ENCODE results near the gene IL17RD.
A peak's percentile ranks its signal among the peaks of the same experiment; 100 is the strongest.

IL17RD gene

DNA sequence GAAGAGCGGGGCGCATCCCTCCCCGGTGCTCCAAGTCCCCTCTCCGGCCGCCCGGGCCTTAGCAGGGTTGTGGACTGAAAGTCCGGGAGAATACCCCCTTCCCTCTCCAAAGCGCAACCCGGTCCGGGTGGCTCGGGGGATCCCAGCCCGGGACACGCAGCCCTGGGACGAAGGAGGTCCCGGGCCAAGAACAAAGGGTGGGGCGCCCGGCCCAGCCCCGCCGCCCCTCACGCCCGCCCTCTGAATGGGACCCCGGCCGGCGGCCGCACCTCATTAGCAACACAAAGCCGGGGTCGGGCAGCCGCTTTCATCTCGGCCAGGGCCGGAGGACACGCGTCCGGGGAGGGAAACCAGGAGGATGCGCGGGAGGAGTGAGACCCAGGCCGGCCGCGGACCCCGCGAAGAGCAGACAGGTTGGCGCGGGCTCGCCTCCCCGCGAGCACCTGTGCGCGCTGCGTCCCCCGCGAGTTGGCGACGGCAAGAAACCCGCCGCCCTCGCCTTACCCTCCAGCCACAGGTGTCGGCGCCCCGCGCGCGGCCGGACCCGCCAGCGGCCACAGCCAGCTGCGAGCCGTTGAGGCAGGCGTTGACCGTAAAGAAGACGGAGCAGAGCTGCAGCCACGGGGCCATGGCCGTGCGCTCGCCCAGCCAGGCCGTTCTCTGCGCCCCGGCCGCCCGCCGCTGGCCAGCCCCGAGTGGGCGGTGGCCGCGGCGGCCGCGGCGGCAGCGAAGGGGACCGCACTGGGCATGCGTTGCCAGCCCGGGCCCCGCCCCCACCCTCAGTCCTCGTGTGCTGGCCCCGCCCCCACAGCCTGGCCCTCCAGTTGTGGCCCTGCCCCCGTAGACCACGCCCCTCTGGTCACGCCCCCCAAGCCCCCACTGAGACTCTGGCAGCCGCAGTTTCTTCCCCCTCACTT is at the start of gene IL17RD:
IL17RD (minus strand) TSS at position 697 of the 917 bp plus-strand sequence; CDS start at position 630, 67 bp downstream.
- peak; percentile 24 to 59 for DNase-seq (ENCODE audit: low read depth in 2 of 2)

DNA sequence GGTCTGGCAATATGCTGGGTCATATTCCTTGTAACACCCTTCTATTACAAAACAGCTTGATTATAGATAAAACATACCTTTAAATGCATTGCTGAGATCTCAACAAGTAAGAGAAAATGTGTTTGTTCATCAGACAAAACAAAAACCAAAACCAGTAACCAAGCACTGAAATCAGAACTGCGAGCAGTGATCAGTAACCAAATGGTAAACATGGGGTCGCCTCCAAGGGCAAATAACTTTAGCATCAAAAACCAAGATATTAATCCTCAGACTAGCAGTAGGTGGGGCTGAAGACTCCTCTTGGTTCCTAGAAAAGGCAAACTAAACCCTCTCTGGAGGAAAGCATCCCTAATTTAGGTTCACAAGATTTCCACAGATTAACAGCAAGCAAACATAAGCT is 41.3 kb upstream of the IL17RD start:
- DNase-seq (ENCODE audit: low read depth in 2 of 2): no peak

- DNase-seq (ENCODE audit: low read depth in 2 of 2): no peak
Observed at GRCh38 chr3:57199895-57200297, 34.7 kb upstream of the IL17RD start, which contains the start of gene HESX1. HESX1 (minus strand) TSS chr3:57199978; CDS start chr3:57199918, 60 bp downstream.

GRCh38 chr3:57194641-57195040 is 29.5 kb upstream of the IL17RD start:
- DNase-seq (ENCODE audit: low read depth in 2 of 2): no peak

- DNase-seq (ENCODE audit: low read depth in 2 of 2): no peak
Observed at GRCh38 chr3:57192028-57192427, 26.9 kb upstream of the IL17RD start.

DNA sequence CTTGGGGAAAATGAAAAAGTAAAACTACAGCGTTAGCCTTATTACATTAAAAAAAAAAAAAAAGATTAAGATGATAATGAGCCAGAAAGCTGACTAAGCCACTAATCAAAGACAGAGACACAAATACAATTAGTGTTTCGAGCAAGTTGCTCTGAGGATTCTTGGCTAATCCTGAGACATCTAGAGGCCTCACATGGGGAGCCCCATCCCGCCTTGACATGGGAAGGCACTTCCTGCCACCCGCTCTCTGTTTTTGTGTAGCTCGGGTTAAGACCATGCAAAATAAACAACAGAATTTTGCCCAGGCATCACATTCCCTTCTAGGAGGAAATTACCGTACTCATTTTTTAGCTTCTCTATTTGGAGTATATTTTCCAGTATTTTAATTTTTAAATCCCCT is 19.4 kb upstream of the IL17RD start:
- DNase-seq (ENCODE audit: low read depth in 2 of 2): no peak

DNA sequence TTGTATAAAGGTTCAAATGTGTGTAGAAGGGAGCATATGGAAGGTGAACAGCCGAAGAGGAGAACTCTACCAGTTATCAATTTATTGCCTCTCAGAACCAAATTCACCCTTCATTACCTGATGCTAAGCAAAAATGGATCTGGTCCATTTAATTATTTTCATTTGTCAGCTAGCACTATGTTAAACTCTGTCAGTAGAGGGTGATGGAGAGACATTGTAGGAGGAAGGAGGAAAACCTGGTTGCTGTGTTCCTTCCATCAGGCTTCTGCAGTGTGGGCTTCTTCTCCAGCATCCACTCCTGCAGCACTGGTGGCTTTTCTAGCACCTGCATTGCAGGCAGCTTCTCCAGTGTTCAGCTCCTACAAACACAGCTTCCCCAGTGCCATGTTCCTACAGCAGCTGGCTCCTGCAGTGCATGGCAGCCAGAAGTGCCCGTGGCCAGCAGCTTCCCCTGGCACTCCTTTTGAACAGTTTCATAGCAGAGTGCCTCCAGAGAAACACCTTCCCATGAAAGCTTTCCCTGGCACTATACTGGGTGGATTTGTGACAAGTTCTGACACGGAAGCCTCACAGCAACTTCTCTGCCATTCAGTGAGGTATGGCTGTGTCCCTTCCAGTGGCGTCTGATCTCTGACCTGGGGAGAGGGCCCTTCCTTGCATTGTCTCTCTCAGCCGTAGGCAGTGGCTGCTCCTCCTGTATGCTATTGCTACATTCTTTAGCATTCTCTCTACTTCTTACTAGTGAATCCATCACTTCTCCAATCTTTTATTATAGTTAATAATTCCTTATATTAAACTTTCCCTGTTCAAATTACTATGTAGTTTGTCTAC is 14.6 kb upstream of the IL17RD start:
- DNase-seq (ENCODE audit: low read depth in 2 of 2): no peak

DNA sequence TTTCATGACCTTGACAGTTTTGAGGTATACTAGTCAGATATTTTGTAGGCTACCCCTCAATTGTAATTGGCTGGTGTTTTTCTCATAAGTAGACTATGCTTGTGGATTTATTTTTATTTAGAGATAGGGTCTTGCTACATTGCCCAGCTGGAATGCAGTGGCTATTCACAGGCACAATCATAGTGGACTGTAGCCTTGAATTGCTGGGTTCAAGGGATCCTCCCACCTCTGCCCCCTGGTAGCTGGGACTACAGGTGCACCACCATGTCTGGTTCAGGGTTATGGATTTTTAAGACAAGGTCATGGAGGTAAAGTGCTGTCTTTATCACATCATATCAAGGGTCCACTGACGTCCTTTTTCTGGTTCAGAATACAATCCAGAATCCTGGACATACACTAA is 10.9 kb upstream of the IL17RD start:
- no peak for DNase-seq (ENCODE audit: low read depth in 2 of 2)

DNA sequence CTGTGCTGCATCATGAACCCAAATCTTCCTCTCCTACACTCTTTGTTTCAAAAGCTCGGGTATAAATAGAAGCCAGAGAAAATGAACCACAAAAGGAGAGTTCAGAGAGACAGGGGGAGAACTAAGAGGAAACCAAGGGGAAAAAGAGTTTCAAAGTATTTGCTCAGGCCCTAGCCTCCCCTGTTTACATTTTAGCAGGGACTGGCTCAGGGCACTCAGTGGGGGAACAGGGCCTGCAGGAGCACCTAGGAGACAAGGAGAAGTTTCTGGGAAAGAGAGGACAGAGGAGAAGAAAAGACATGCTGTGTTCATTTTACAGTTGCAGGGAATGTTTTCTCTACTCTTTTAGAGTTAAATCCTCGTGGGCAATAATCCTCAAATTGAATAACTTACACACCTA is 8.5 kb upstream of the IL17RD start:
- no peak for DNase-seq (ENCODE audit: low read depth in 2 of 2)

DNA sequence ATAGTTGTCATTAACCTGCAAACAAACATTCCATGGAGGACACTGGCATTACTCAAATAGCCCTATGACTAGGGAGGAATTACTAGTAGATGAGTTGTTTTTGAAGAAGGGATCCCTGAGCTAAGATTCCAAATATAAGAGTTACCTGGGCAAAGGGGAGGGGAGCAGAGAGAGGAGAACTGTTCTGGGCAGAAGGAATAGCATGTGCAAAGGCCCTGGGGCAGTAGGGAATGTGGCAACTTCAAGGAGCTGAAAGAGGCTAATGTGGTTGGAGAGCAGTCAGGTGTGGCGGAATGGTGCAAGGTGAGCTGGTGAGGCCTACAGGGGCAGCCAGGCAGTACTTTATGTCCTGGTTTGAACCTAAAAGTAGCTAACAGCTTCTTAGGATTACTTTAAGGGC is 5.8 kb upstream of the IL17RD start:
- DNase-seq (ENCODE audit: low read depth in 2 of 2): no peak

DNA sequence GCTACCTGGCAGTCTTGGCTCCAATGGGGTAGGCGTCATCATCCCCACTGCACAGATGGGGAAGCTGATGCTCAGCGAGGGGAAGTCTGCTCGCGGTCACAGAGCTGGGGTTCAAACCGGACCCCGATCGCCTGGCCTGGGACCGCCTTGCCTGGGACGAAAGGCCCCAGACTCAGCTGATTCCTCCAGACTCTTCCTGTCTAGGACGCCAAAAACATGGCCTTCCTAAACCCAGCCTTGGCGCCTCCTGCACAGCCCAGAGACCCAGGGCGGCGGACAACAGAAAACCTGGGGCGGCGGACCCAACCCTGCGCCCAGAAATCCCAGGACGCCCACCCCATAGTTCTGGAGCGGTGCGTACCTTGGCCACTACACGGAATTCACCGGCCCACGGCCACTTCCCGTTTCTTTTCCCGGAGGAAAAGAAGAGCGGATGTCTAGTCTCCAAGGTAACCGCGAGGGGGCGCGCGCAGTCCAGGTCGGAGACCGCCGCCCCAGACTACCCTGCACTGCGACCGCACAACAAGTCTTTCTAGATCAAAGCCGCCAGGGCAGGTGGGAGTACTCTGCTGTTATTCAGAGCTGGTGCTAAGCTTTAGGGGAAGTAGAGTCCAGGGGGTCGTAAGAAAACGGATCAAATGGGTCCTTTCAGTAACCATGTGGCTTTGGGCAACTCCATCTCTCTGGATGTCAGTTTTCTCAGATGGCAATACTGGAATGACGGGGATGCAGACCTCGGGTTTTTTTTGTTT is 4.9 kb upstream of the IL17RD start:
- peak; percentile 37 to 63 for DNase-seq (ENCODE audit: low read depth in 2 of 2)

DNA sequence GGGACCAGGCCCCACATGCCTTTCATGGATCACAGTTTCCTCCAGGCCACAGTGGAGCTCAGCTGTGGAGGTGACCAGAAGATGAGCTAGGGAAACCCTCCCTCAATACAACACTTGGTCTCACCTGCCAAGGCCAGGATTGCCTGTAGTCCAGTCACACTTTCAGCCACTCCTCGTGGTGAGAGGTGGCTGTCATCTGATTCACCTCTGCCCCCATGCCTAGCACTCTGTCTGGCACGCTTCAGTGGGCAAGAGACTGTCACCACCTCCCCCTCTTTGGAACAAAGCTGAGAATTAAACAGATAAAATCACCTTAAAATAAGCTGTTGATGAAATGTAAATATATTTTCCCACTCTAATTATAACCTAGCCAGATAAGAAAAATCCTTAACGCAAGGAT is 4.0 kb upstream of the IL17RD start:
- no peak for DNase-seq (ENCODE audit: low read depth in 2 of 2)

- no peak for DNase-seq (ENCODE audit: low read depth in 2 of 2)
Observed at GRCh38 chr3:57168151-57168550, 3.0 kb upstream of the IL17RD start.

DNA sequence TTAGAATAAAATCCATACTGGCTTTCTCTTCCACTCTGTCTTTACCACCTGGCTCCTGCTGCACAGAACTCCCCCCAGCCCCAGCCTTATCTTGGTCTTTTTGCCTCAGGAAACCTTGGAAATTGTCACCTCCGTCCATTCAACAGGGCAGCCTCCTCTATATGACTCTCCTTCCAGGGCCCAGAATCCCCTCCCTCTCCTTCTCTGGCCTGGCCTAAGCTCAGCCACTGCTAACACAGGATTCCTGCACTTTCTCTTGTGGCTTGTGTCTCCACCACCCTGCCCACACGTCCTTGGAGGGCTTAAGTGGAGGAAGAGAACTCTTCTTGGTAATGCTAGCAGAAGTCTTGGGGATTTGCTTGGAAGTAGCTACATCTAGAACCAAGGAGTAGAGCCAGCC is 1.5 kb upstream of the IL17RD start:
- DNase-seq (ENCODE audit: low read depth in 2 of 2): no peak

- DNase-seq (ENCODE audit: low read depth in 2 of 2): no peak
Observed at GRCh38 chr3:57165641-57166040, 488 bp upstream of the IL17RD start.

GRCh38 chr3:57164217-57164656 is 916 bp downstream of the IL17RD start:
- DNase-seq (ENCODE audit: low read depth in 2 of 2): peak in 1 of 2 donors; percentile 10

DNA sequence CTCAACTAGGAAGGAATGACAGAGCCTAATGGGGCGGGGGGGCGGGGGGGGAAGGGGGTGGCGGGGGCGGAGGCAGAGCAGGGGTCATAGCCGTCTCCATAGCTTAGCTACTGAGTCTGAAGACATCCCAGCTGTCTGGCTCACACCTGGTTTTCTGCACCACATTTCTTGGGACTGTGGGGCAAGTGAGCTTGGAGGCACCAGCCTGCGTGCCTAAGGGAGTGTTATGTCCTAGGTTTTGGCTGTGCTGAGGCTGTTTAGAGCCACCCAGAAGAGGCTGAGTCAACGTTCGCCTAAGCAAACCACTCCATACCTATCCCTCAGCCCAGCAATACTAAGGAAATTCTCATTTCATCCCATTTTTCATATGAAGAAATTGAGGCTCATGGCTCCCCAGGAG is 1.4 kb downstream of the IL17RD start:
- DNase-seq (ENCODE audit: low read depth in 2 of 2): no peak

- no peak for DNase-seq (ENCODE audit: low read depth in 2 of 2)
Observed at GRCh38 chr3:57161915-57162314, 3.2 kb downstream of the IL17RD start.

GRCh38 chr3:57160765-57161538 is 4.2 kb downstream of the IL17RD start:
- DNase-seq (ENCODE audit: low read depth in 2 of 2): no peak

- no peak for DNase-seq (ENCODE audit: low read depth in 2 of 2)
Observed at GRCh38 chr3:57160076-57160764, 4.9 kb downstream of the IL17RD start.
